ENCODE results near the gene ANKHD1.

DNA sequence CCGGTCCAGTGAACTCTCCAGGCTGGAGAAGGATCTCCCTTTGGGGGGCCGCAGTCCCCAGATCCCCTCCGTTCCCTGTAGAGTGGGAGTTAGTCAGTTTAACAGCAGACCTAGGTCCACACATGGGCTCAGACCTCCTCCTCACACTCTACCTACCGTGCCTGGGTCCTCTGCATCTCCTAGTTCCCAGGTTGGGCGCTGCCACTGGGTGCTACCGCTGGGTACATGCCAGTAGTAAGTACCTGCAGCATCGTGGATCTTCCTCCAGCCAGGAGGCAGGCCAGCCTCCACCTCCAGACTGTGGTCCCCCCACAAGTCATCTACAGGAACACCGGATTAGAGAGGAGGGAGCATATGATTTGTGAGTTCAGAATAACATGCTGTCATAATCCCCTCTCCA, 162.0 kb downstream of the ANKHD1 start:
- TF ChIP-seq, protein P1, sequence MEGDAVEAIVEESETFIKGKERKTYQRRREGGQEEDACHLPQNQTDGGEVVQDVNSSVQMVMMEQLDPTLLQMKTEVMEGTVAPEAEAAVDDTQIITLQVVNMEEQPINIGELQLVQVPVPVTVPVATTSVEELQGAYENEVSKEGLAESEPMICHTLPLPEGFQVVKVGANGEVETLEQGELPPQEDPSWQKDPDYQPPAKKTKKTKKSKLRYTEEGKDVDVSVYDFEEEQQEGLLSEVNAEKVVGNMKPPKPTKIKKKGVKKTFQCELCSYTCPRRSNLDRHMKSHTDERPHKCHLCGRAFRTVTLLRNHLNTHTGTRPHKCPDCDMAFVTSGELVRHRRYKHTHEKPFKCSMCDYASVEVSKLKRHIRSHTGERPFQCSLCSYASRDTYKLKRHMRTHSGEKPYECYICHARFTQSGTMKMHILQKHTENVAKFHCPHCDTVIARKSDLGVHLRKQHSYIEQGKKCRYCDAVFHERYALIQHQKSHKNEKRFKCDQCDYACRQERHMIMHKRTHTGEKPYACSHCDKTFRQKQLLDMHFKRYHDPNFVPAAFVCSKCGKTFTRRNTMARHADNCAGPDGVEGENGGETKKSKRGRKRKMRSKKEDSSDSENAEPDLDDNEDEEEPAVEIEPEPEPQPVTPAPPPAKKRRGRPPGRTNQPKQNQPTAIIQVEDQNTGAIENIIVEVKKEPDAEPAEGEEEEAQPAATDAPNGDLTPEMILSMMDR (IDR thresholded peaks at IDR 0.05) = no peak
- no peak for TF ChIP-seq POLR2A (IDR thresholded peaks at IDR 0.05)
- no peak for TF ChIP-seq POLR2AphosphoS5 (IDR thresholded peaks at IDR 0.05)

Data from breast epithelium (tissue), 3 donors.